Activated CD4-positive, alpha-beta memory T cell treated with anti-CD3 and anti-CD28 coated beads for 36 hours (primary cell): ENCODE measurements around the gene CEMIP2. TPM values are rescaled to one million over a fixed set of nuclear protein-coding genes. Genes with fewer than 3 reads are reported as not detected.
"Not testable (repeated sequence)": the region's sequence is repeated elsewhere in the genome, so short reads cannot be mapped to it uniquely, and the experiment has no call there.

ENCODE experiments used
- CTCF ChIA-PET: fragments of 350-600 bp; sonication (Branson Sonifier 250); formaldehyde crosslinking; loops from one replicate; lab custom pipeline; 2021; ENCODE audit warnings: antibody characterized with exemption, inconsistent platforms; lab: Charles Lee
- POLR2A ChIA-PET: fragments of 350-600 bp; sonication (Branson Sonifier 250); formaldehyde crosslinking; loops from one replicate; lab custom pipeline; 2021; ENCODE audit warnings: antibody characterized with exemption; lab: Charles Lee
- DNase-seq: peaks from one replicate; pipeline ENCODE4 v3.0.0-alpha.2; 2020
- H3K27ac Mint-ChIP-seq: one replicate; pipeline ENCODE4 v1.8.0; 2021; ENCODE audit warnings: mixed read lengths
- H3K27me3 Mint-ChIP-seq: one replicate; pipeline ENCODE4 v1.8.0; 2021; ENCODE audit warnings: mixed read lengths
- H3K36me3 Mint-ChIP-seq: one replicate; pipeline ENCODE4 v1.8.0; 2021; ENCODE audit warnings: mixed read lengths
- H3K4me1 Mint-ChIP-seq: one replicate; pipeline ENCODE4 v1.8.0; 2021; ENCODE audit warnings: low read depth, mixed read lengths
- H3K4me3 Mint-ChIP-seq: one replicate; pipeline ENCODE4 v1.8.0; 2021; ENCODE audit warnings: mild to moderate bottlenecking, mixed read lengths
- H3K9me3 Mint-ChIP-seq: one replicate; pipeline ENCODE4 v1.8.0; 2021; ENCODE audit warnings: mixed read lengths
- intact Hi-C: fragments of 100-400 bp; cut with micrococcal nuclease; formaldehyde crosslinking; loops from one replicate; pipeline ENCODE4 v1.15.1; 2023
- total RNA-seq, 2 experiments: library from RNA; stranded (reverse); gene quantifications; one replicate each; pipeline ENCODE4 v1.2.3, GENCODE V29; 2021

Gene CEMIP2, protein sequence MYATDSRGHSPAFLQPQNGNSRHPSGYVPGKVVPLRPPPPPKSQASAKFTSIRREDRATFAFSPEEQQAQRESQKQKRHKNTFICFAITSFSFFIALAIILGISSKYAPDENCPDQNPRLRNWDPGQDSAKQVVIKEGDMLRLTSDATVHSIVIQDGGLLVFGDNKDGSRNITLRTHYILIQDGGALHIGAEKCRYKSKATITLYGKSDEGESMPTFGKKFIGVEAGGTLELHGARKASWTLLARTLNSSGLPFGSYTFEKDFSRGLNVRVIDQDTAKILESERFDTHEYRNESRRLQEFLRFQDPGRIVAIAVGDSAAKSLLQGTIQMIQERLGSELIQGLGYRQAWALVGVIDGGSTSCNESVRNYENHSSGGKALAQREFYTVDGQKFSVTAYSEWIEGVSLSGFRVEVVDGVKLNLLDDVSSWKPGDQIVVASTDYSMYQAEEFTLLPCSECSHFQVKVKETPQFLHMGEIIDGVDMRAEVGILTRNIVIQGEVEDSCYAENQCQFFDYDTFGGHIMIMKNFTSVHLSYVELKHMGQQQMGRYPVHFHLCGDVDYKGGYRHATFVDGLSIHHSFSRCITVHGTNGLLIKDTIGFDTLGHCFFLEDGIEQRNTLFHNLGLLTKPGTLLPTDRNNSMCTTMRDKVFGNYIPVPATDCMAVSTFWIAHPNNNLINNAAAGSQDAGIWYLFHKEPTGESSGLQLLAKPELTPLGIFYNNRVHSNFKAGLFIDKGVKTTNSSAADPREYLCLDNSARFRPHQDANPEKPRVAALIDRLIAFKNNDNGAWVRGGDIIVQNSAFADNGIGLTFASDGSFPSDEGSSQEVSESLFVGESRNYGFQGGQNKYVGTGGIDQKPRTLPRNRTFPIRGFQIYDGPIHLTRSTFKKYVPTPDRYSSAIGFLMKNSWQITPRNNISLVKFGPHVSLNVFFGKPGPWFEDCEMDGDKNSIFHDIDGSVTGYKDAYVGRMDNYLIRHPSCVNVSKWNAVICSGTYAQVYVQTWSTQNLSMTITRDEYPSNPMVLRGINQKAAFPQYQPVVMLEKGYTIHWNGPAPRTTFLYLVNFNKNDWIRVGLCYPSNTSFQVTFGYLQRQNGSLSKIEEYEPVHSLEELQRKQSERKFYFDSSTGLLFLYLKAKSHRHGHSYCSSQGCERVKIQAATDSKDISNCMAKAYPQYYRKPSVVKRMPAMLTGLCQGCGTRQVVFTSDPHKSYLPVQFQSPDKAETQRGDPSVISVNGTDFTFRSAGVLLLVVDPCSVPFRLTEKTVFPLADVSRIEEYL (N-terminal part only)
- 10 to 100 TPM; 56.5 to 70.1 TPM for total RNA-seq

DNA sequence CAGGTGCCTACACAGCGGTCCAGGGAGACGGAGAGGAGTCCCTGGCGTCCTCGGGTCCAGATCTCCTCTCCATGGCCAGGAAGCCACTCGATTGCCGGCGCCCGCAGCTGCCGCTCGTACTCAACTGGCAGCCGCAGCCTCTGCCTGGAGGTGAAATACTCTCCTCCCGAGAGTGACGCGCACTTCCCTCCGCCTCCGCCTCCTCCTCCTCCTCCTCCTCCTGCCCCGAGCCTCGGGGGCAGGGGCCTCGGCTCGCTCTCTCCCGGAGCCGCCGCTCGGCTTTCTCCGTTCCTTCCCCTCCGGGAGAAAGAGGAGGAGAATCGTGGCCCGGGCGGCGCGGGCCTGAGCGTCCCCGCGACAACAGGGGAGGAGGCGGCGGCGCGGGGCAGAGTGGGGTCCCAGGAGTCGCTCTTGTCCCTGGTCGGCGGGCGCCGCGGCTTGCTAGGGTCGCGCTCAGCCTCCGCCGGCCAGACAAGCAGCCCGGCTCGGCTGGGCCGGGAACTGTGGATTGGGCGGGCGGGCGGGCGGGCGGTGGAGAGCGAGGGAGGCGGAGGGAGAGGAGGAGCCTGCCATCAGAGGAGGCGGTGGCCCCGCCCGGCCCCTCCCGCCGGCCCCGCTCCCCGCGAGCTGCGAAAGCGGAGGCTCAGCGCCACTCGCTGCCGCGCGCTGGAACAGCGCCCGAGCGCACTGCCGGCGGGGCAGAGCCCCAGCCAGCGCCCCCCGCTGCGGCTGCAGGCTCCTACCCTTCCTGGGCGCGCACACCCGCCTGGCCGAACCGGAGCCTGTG, at the start of gene CEMIP2:
TSS of gene CEMIP2 (minus strand) at position 126 of the 787 bp plus-strand sequence. CDS start 18,140 bp downstream, outside the sequence.
- CTCF ChIA-PET, result interaction anchor here (0.6 to 4.5 kb wide), 9 partner anchors 12 to 484 kb away, joined by 3 to 56 read pairs (median 5); no protein-coding TSS in a partner anchor
- intact Hi-C loops, result loop anchor here (1.0 to 5.0 kb wide), 14 partner anchors 34 to 1384 kb away; partner anchors contain the start of genes ANXA1 and KLF9
- Mint-ChIP-seq H3K4me1 (peaks cover 29% of the 10 kb centered on the region), H3K27me3 (no peaks in the 10 kb centered on the region), H3K4me3 (peak within 1 kb of the TSS; percentile 87), H3K36me3 (peaks cover 13% of the 10 kb centered on the region), H3K9me3 (no peaks in the 10 kb centered on the region), H3K27ac (peak within 1 kb of the TSS; percentile 91)
- POLR2A ChIA-PET, result interaction anchor here (1.0 to 6.0 kb wide), 6 partner anchors 12 to 597 kb away, joined by 3 to 54 read pairs (median 4); no protein-coding TSS in a partner anchor
- peak; percentile 91 for DNase-seq

DNA sequence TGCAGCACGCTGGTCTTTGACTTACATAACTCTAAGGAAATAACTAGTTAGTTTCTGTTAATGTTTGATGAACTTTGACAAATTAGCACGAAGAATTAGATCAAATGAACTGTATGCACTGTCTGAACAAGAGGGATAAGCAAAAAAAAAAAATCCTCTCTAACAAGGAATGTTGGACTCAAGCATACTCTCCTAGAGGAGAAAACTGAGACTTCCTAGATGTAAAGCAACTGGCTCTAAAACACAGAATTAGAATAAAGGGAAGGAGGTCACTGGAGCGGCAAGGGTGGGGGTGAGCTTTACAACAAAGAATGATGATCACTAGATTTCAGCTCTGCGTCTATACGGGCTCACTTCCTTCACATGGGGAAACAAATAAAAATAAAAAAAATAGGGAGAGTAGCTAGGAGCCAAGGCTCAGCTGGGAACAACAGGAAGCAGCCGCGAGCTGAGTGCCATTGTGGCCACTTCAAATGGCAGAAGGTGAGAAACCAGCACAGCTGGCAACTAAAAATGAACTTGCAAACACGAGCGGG, 48.7 kb upstream of the CEMIP2 start:
- H3K27me3 Mint-ChIP-seq, result no peaks in the 10 kb centered on the region
- ChIA-PET CTCF (interaction anchor here (1.0 to 3.3 kb wide), 5 partner anchors 8 to 531 kb away, joined by 3 to 39 read pairs (median 7); no protein-coding TSS in a partner anchor), POLR2A (interaction anchor here (0.8 kb wide), 1 partner anchor 48 kb away, joined by 3 read pairs; no protein-coding TSS in a partner anchor)
- peaks cover 8% of the 10 kb centered on the region for H3K4me1 Mint-ChIP-seq
- intact Hi-C loops, result no loop called here
- H3K27ac Mint-ChIP-seq, result no peak overlapping the region
- no peak for DNase-seq
- no peaks in the 10 kb centered on the region for H3K9me3 Mint-ChIP-seq
- H3K36me3 Mint-ChIP-seq, result no peaks in the 10 kb centered on the region
- H3K4me3 Mint-ChIP-seq, result no peak overlapping the region

DNA sequence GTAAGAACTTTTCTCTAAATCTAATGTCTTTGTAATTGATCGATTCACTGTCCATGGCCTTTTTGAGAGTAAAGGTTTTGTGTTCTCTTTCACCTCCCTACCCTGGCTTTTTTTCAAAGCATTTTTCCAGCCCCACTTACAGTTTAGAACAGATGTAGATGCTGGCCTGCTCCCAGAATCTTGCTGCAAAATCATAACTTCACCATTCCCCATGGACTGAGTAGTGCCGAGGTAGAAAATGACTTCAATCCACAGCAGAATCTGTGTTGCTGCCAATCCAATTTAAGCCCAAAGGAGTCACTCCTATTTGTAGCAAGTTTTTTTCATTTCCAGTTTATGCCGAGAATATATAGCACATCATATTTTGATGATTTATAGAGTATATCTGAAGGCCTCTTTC, 46.5 kb upstream of the CEMIP2 start:
- Mint-ChIP-seq H3K27ac (no peak overlapping the region), H3K4me1 (peaks cover 8% of the 10 kb centered on the region), H3K4me3 (no peak overlapping the region), H3K36me3 (no peaks in the 10 kb centered on the region), H3K27me3 (no peaks in the 10 kb centered on the region), H3K9me3 (no peaks in the 10 kb centered on the region)
- POLR2A ChIA-PET, result no interaction called here
- CTCF ChIA-PET, result no interaction called here
- intact Hi-C loops, result no loop called here
- DNase-seq, result no peak

DNA sequence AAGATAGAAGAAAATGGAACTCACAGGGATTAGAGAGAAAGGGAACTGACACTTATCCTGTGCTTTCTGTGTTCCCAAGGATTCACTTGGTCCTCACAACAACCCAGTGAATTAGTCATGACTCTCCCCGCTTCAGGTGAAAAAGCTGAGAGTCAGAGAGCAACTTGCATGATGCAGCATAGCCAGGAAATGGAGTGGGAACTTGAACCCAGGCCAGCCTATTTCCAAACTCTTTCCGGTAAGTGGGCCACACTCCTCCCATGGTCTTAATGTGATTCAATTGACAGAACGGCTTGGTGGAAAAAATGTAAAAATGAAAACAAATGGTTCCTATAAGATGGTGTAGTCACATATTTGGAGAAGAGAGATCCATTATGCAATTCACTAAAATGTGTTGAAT, 45.9 kb upstream of the CEMIP2 start:
- no peak for DNase-seq
- Mint-ChIP-seq H3K27me3 (no peaks in the 10 kb centered on the region), H3K4me1 (peaks cover 8% of the 10 kb centered on the region), H3K27ac (no peak overlapping the region), H3K4me3 (no peak overlapping the region), H3K9me3 (no peaks in the 10 kb centered on the region), H3K36me3 (no peaks in the 10 kb centered on the region)
- ChIA-PET POLR2A (no interaction called here), CTCF (no interaction called here)
- intact Hi-C loops, result no loop called here

DNA sequence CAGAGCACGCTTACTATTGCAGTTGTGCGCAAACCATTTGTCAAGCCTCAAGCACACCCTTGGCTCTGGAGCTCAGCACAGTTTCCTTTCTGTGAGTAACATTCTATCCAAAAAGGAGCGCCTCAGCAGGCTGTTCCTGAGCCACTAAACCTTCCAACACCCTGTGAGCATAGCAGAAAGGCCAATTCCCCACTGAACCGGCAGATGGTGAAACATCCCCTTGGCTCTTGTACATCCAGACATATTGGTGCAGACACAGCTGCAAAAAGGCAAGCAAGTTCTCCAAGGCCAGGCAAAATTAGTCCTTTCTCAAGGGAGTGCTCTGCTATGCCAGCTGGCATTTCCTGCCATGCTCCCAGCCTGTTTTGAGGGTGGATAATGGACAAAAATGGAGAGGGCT, 44.1 kb upstream of the CEMIP2 start:
- Mint-ChIP-seq H3K4me3 (no peak overlapping the region), H3K36me3 (no peaks in the 10 kb centered on the region), H3K9me3 (no peaks in the 10 kb centered on the region), H3K27me3 (no peaks in the 10 kb centered on the region), H3K27ac (no peak overlapping the region), H3K4me1 (peaks cover 5% of the 10 kb centered on the region)
- ChIA-PET POLR2A (no interaction called here), CTCF (interaction anchor here (1.3 to 9.5 kb wide), 2 partner anchors 213 to 214 kb away, joined by 7 to 186 read pairs; no protein-coding TSS in a partner anchor)
- intact Hi-C loops, result no loop called here
- DNase-seq, result no peak

DNA sequence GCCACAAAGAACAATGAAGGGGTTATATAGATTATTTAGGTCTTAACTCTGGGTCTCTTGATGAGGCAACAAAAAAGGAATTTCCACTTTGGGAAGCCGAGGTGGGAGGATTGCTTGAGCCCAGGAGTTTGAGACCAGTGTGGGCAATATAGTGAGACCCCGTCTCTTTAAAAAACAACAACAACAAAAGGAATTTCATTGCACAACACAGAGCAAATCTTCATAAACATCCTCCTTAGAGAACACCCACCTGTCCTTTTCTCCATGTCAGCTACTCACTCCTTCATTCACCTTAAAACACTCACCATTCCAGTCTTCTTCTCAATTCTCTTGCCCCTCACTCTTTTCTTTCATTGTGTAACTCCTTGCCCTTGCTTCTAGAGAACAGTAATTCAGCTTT, 39.8 kb upstream of the CEMIP2 start:
- Mint-ChIP-seq H3K36me3 (no peaks in the 10 kb centered on the region), H3K4me3 (no peak overlapping the region), H3K4me1 (peaks cover 5% of the 10 kb centered on the region), H3K27ac (no peak overlapping the region), H3K9me3 (no peaks in the 10 kb centered on the region), H3K27me3 (no peaks in the 10 kb centered on the region)
- ChIA-PET CTCF (interaction anchor here (1.2 to 9.5 kb wide), 6 partner anchors 9 to 231 kb away, joined by 5 to 186 read pairs (median 14); partner anchors contain the start of gene CEMIP2), POLR2A (no interaction called here)
- no peak for DNase-seq
- intact Hi-C loops, result loop anchor here (5.0 kb wide), 1 partner anchor 174 kb away; no protein-coding TSS in a partner anchor

DNA sequence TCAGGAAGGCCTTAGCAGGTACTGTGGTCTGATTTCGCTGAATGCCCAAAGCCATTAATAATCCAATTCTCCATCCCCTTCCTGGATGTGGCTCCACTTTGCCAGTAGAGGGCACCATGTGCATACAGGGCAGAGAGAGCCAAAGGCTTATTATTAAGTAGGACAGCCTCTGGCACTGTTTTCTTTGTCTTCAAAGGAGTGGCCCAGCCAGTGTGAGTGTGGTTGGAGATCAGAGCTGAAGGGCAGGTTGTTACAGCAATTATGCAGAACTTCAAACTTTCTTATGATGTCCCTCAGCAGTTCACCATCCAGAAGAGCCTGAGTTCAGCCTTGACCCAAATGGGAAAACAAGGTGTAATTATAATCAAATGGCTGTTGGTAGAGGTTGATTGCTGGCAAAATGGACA, 38.6 kb upstream of the CEMIP2 start:
- POLR2A ChIA-PET, result no interaction called here
- CTCF ChIA-PET, result interaction anchor here (0.5 to 9.5 kb wide), 37 partner anchors 10 to 541 kb away, joined by 3 to 186 read pairs (median 3); partner anchors contain the start of genes ABHD17B, C9orf85 and CEMIP2
- DNase-seq, result peak; percentile 69
- no peak overlapping the region for H3K4me3 Mint-ChIP-seq
- H3K27me3 Mint-ChIP-seq, result no peaks in the 10 kb centered on the region
- no peak overlapping the region for H3K27ac Mint-ChIP-seq
- intact Hi-C loops, result loop anchor here (1.0 to 5.0 kb wide), 4 partner anchors 12 to 466 kb away; no protein-coding TSS in a partner anchor
- no peaks in the 10 kb centered on the region for H3K36me3 Mint-ChIP-seq
- peaks cover 5% of the 10 kb centered on the region for H3K4me1 Mint-ChIP-seq
- no peaks in the 10 kb centered on the region for H3K9me3 Mint-ChIP-seq

DNA sequence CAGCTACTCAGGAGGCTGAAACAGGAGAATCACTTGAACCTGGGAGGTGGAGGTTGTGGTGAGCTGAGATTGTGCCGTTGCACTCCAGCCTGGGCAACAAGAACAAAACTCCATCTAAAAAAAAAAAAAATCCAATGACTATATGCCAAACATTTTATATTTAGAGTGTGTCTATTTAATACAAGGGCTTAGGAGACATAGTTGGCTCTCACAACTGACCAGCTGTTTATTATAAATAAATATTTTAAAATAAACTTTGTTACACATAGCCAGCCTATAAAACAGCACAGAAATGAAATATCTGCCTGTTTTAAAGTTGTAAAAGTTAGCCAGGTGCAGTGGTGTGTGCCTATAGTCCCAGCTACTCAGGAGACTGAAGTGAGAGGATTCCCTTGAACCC, 36.8 kb upstream of the CEMIP2 start:
- POLR2A ChIA-PET, H3K27me3 Mint-ChIP-seq, H3K27ac Mint-ChIP-seq, DNase-seq, H3K4me3 Mint-ChIP-seq, H3K9me3 Mint-ChIP-seq, H3K36me3 Mint-ChIP-seq, H3K4me1 Mint-ChIP-seq: not testable (repeated sequence)
- intact Hi-C loops, result loop anchor here (5.0 kb wide), 1 partner anchor 177 kb away; no protein-coding TSS in a partner anchor
- CTCF ChIA-PET, result interaction anchor here (1.5 to 9.5 kb wide), 4 partner anchors 14 to 519 kb away, joined by 4 to 186 read pairs (median 15); no protein-coding TSS in a partner anchor

DNA sequence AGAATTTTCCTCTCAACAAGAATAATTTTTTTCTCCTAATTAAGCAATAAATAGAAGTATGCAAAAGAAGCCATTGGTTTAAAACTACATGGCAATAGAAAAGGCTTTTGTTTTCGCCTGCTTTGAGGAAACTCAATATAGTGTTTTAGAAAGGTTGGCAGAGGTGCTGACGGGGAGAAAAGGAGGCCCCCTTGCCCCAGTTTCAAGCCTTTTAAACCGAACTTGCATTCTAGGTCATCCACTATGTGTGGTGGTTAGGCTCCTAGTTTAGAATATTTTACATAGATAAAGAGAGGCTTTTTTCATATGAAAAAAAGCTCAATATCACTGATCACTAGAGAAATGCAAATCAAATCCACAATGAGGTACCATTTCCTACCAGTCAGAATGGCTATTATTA, 33.5 kb upstream of the CEMIP2 start:
- DNase-seq, result no peak
- Mint-ChIP-seq H3K9me3 (no peaks in the 10 kb centered on the region), H3K4me3 (no peak overlapping the region), H3K27ac (no peak overlapping the region), H3K27me3 (no peaks in the 10 kb centered on the region), H3K36me3 (no peaks in the 10 kb centered on the region), H3K4me1 (peaks cover 7% of the 10 kb centered on the region)
- ChIA-PET CTCF (interaction anchor here (2.7 to 3.8 kb wide), 2 partner anchors 17 to 223 kb away, joined by 14 to 15 read pairs; no protein-coding TSS in a partner anchor), POLR2A (no interaction called here)
- intact Hi-C loops, result no loop called here

DNA sequence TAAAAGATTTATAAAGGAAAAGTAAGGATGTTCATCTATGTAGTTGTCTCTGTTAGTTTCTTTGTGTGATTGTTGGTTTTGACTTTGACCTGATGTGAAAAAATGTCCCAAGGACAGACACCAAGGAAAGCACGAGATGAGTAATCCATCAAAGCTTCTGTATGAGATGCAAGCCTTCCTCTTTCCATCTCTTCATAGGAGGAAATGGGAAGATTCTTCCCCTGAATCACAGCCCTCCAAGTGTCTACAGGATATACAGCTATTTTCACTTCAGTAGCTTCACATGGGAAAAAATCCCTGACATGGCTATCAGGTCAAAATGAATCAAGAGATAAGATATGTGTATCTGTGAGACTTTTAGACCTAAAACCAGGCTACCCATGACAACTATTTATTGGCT, 29.0 kb upstream of the CEMIP2 start:
- H3K27me3 Mint-ChIP-seq, result no peaks in the 10 kb centered on the region
- intact Hi-C loops, result loop anchor here (5.0 kb wide), 2 partner anchors 100 to 115 kb away; partner anchors contain the start of genes ABHD17B and C9orf85
- no peaks in the 10 kb centered on the region for H3K36me3 Mint-ChIP-seq
- peaks cover 46% of the 10 kb centered on the region for H3K4me1 Mint-ChIP-seq
- POLR2A ChIA-PET, result no interaction called here
- no peak overlapping the region for H3K4me3 Mint-ChIP-seq
- CTCF ChIA-PET, result interaction anchor here (2.0 to 3.1 kb wide), 2 partner anchors 10 to 193 kb away, joined by 6 to 18 read pairs; no protein-coding TSS in a partner anchor
- DNase-seq, result no peak
- no peaks in the 10 kb centered on the region for H3K9me3 Mint-ChIP-seq
- H3K27ac Mint-ChIP-seq, result no peak overlapping the region
